Measurements from ENCODE around the gene TLK1.

GRCh38 chr2:171176516-171176915 is 15.8 kb upstream of the TLK1 start:
- no peak for TF ChIP-seq POLR2AphosphoS5 (IDR thresholded peaks at IDR 0.05; ENCODE audit: low read depth)
- TF ChIP-seq CTCF (IDR thresholded peaks at IDR 0.05; ENCODE audit: insufficient read depth, low read length): no peak
- TF ChIP-seq GABPA (IDR thresholded peaks at IDR 0.05; ENCODE audit: low read depth): no peak

Data from HL-60 (cell line).